AML-193 (cell line): ENCODE results near the gene AIFM3.

Source experiments
- DNase-seq, 2 experiments: peaks; one replicate each; lab custom pipeline; 2025; lab: John Stamatoyannopoulos, UW

Gene AIFM3

DNA sequence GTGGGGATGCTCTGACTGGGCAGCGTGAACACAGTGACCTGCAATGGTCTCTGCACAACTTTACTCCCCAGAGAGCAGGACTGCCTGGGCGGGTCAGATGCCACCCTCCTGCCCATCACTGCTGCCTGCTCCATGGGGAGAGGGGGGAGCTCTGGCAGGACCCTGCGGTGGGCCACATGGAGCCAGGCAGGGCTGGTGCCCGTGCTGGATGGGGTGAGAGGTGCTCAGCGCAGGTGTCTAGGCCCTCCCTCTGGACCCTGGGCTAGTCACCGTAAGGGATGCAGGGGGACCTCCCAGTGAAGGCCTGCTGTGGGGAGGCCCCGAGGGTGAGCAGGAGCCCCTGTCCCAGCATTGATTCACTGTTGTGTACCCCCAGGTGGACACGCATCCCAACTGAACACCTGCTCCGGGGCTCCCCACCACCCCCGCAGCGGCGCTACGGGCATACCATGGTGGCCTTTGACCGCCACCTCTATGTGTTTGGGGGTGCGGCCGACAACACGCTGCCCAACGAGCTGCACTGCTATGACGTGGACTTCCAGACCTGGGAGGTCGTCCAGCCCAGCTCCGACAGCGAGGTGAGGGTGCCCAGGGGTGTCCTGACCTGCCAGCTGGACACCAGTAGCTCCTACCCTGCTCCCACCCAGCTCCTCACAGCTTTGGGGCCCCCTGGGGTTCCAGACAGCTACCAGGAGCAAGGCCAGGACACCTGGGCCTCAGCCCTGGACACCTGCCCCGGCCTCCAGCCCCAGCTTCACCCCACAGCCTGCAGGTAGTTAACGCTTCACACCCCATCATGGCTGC lies 24.4 kb downstream of the AIFM3 start:
- DNase-seq: no peak

DNA sequence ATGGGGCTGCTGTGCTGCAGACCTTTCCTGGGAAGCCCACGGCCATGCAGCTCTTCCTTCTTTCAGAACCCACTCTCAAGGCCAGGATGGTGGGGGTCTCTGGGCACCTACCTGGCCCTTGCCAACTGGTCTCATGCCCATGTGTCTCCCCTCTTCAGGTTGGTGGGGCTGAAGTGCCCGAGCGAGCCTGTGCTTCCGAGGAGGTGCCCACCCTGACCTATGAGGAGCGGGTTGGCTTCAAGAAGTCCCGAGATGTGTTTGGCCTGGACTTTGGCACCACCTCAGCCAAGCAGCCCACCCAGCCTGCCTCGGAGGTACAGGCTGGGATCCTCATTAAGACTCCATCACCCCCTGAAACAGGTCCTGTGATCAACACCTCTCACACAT lies 25.0 kb downstream of the AIFM3 start:
- no peak for DNase-seq

DNA sequence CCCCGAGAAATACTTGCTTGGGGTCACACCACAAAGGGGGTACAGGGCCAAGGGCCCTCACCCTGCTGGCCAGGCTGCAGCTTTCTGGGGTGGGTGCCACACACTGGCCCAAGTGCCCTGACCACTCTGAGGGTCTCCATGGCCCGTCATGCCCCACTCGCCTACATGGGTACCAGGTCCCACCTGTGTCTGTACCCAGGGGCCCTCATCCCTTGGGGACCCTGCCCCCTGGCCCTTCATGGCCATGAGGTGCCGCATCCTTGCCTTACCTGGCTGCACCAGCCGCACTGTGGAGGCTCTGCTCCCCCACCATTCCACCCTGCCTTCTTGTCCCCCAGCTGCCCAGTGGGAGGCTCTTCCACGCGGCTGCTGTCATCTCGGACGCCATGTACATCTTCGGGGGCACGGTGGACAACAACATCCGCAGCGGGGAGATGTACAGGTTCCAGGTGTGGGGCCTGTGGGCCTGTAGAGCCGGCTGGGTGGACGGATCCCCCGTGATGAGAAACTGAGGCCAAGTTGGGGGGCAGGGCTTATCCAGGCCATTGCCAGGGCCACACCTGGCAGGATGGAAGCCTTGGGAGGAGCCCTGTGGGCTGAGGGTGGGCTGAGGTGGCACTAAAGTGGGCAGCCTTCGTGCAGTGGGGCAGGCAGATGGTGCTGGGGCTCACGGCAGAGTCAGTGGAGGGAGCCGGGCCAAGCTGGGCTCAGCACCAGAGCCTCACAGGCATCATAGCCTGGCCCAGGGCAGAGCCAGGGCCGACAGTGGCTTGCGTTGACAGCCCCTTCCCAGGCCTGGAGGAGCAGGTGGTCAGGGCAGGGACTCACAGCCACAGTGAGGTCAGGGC lies 25.6 kb downstream of the AIFM3 start:
- no peak for DNase-seq

DNA sequence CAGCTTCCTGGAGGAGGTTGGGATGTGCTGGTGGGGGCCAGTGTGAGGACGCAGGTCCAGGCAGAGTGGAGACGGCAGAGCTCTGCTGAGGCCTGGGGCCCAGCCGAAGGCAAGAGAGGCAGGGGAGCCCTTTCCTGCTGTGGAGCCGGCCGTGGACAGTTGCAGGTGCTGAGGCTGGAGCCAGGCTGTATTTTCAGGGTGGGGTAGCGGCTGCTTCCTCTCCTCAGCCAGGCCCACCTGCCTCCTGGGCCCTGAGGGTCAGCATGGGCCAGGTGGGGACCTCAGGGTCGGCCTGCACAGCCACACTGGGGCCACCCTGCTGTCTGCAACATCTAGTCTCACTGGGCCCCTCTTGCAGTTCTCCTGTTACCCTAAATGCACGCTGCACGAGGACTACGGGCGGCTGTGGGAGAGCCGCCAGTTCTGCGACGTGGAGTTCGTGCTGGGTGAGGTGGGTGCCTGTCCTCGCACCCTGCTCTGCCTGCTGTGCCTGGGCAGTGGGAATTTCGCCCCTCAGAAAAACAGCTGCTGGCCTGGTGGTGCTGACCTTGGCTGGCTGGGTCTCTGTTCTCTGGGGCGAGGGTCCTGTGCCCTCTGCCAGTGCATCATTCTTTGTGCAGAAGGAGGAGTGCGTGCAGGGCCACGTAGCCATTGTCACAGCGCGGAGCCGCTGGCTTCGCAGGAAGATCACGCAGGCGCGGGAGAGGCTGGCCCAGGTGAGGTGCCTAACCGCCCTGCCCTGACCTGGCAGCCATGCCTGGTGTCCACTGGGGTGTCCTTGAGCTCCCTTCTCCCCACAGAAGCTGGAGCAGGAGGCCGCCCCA lies 26.5 kb downstream of the AIFM3 start:
- DNase-seq: no peak

DNA sequence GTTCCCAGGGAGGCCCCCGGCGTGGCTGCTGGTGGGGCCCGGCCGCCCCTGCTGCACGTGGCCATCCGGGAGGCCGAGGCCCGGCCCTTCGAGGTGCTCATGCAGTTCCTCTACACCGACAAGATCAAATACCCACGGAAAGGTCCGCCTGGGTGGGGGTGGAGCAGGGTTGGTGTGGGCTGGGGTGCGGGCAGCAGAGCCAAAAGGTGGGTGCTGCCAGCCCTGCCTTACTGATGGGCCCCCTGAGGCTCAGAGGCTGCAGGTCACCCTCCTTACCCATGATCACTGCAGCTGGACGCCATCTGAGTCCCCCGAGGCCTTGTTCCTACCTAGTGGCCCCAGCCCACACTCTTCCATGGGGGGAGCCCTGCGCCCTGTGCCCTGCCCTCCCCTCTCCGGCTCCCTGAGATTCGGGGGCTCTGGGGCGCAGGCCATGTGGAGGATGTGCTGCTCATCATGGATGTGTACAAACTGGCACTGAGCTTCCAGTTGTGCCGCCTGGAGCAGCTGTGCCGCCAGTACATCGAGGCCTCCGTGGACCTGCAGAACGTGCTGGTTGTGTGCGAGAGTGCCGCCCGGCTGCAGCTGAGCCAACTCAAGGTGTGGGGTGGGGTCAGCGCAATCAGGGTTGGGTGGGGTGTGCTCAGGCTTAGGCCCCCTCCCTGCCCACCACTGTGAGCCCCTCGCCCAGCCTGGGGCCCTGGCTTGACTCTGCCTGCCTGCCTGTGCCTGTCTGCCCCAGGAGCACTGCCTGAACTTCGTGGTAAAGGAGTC lies 27.3 kb downstream of the AIFM3 start:
- no peak for DNase-seq

DNA sequence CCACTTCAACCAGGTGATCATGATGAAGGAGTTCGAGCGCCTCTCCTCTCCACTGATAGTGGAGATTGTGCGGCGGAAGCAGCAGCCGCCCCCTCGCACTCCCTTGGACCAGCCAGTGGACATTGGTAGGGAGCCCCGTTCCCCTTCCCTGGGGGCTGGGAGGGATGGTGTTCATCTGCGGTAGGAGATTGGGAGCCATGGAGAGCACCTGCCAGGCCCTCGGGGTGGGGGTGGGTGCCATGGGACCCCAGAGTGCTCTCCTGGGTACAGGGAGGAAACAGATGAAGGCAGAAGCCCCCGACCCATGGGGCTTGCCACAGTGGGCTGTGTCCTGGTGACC lies 27.8 kb downstream of the AIFM3 start:
- DNase-seq: no peak

DNA sequence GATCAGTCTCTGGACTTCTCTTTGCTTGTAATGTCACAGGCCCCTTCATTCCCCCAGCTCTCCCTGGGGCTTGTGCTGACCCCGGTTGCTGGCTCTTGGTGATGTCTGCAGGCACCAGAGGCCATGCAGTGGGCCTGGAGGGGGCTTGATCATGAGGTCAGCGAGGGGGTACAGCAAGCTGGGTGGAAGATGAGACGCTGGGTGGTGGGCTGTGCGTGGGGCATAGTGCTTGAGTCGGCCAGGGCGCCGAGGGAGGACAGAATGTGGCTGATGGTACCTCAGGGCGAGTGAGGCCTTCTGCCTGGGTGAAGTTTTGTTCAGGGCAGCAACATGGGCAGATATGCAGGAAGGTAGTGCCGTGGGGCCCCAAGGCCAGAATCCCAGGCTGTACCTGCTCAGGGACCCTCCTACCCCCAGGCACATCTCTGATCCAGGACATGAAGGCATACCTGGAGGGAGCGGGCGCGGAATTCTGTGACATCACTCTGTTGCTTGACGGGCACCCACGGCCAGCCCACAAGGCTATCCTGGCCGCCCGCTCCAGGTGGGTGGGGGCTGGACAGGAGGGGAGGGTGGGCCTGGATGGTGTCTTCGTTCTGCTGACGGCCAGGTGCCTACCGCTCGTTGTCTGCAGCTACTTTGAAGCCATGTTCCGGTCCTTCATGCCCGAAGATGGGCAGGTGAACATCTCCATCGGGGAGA lies 28.4 kb downstream of the AIFM3 start:
- no peak for DNase-seq

DNA sequence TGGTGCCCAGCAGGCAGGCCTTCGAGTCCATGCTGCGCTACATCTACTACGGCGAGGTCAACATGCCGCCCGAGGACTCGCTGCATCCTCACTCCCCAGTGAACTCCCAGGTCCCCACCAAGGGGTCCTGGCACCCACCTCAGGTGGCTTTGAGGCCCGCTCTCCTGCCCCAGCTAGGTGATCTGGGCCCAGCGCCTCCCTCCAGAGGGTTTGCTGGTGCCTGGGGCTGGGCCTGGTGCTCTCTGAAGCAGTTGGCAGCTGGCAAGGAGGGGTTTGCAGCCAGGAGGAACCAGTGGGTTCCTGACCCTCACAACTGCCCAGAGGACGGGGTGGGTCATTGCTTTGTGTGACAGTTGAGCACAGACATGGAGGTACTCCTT lies 29.0 kb downstream of the AIFM3 start:
- no peak for DNase-seq

DNA sequence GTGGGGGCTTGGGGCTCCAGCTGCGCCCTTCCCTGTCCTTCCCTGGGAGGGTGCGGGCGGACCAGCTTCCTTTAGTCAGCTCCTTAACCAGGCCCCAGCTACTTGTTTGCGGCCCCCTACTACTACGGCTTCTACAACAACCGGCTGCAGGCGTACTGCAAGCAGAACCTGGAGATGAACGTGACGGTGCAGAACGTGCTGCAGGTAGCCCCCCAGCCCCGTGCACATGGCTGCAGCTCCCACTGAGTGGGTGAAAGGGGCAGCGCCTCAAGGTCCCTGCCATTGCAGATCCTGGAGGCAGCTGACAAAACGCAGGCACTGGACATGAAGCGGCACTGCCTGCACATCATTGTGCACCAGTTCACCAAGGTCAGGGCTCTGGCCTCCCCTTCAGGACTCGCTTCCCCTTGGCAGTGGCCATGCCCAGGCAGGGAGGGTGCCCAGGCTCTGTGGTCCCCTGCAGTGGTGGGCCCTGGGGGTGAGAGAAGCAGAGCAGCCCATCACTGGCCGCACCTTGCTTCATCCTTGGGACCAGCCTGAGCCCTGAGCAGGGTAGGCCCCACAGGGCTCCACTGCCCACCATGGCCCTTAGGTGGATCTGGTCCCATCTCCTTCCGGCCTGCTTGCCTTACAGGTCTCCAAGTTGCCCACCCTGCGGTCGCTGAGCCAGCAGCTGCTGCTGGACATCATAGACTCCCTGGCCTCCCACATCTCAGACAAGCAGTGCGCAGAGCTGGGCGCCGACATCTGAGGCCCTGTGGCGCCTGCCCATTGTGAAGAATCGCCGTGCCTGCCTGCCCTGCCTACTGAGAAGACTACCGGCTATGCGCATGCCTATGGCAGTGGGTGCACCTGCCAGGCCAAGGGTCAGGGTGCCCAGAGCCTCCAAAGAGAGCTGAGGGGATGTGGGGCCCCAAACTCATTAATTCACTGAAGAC lies 29.8 kb downstream of the AIFM3 start:
- no peak for DNase-seq

DNA sequence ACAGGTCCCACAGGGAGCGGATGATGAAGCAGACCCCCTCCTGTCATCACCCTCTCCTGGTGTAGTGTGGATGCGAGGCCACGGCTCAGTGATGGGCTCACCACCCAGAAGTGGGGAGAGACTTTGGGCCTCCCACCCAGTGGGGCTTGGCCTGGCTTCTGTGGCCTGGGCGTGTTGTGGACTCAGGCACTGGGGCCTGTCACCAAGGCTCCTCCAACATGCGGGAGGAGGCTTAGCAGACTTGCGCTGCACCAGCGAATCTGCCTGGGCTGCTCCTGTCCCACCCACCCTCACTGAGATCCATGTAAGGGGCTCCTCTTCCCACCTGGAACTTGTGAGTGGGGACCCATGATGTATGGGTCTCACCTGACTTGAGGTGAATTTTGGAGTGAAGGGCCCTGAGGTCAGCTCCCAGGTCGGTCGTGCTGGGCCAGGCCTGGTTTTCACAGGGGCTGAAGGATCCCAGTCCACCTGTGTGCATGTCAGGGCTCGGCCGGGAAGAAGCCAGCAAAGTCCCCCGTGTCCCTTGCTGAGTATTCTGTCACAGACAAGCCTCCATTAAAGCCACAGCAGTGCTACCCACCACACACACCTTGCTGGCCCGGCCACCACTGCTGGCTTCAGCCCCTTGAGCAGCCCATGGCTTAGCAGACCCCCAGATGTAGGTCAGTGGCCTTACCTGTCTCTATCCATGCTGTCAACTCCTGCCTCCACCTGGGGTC lies 30.6 kb downstream of the AIFM3 start:
- no peak for DNase-seq

DNA sequence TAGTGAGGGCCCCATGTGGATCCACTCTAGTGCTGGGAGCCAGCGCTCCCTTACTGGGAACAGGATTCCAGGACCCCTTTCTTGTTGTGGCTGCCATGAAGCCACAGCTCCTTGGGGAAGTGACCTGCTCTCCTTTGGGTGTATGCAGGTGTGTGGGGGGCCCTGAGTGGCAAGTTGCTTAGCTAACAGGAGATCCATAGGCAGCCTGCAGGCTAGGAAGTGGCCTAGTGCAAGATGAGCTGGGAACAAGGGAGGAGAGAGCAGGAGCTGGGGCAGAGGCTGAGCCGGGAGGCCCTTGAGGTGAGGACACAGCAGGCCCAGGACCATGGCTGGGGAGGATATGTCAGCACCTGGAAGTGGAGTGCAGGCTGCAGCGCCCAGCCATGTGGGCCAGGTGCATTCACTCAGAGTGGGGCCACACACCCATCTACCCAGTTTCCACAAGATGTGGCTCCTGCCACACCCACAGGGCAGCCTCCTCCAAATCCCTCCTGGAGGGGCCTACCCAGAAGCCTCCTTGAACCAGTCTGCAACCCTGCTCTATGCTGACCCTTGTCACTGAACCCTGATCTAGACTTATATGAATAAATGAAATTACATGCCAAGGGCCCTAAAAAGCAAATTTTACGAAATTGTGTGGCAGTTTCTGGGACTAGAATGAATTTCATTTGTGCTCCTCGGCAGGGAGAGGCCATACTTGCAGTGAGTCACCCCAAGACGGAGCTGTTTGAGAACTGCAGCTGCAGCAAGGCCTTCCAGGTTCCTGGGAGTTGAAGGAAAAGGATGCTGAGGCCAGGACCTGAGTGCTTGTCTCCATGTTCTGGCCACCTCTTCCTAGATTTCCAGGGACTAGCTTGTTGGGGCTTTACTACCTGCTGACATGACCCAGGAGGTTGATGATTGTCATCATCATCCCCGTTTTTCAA lies 31.6 kb downstream of the AIFM3 start:
- no peak for DNase-seq

DNA sequence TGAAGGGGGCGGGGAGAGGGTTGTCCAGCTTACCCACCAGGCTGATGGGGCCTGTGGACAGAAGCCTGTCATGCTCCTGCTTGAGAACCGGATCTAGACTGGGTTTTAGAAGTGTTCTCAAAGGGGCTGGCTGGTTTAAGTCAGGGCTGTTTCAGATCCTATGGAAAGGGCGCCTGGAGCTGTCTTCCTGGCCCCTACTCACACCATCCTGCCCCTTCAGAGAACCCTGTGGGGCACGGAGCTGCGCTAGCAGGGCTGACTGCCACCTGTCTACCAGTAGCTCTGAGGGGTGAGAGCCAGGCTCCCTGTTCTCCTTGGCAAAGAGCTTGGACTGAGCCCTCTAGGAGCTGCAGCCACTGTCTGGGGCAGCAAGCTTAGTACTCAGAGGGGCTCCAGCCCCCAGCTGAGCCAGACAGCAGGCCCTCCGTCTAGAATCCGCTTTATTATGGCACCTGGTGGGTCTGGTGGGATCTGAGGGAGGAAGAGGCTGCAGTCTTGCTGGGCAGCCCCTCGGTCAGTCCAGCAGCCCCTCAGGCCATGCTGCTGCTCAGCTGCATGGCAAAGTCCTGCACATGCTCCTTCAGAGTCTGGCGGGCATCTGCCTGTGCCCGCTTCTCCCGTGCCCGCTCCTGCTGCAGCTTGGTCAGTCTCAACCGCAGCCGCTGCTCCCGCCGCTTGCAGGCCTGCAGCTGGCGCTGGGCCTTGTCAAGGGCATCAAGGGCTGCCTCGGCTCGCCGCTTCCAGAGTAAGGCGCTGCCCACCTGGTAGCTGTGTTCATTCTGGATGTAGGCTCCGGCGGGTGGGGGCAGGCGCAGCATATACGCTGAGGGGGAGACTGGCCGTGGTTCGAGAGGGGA lies 32.5 kb downstream of the AIFM3 start:
- DNase-seq: no peak

DNA sequence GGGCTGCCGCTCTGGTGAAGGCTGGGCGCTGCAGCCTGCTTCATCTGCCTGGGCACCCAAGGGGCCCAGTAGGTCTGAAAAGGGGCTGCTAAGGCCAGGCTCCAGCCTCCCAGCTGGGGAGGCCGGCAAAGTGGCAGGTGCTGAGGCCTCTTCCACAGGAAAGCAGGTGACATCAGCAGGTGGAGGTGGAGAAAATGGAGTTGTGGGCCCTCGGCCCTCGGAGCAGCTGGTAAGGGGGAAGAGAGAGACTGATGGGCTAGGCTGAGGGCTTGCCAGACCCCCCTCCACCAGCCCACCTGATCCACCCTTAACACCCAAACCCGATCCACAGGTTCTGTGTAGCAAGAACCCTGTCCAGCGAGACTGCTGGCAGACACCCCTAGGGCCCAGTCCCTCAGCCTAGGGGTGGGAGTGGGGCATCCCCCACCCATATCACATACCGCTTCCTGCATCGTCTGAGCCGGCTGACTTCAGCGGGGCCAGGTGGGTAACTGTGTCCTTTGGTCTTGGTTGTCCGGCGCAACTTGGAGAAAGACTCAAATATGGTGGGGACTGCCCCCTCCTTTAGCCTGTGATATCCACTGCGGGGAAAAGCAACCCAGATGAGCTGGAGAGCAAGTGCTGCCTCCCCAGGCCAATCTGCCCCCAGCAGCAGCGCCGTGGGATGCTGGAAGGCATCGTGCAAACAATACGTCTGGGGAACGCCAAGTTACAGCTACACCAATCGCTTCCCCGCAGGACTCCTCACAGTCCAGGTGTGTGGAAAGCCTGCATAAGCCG lies 33.3 kb downstream of the AIFM3 start:
- no peak for DNase-seq

DNA sequence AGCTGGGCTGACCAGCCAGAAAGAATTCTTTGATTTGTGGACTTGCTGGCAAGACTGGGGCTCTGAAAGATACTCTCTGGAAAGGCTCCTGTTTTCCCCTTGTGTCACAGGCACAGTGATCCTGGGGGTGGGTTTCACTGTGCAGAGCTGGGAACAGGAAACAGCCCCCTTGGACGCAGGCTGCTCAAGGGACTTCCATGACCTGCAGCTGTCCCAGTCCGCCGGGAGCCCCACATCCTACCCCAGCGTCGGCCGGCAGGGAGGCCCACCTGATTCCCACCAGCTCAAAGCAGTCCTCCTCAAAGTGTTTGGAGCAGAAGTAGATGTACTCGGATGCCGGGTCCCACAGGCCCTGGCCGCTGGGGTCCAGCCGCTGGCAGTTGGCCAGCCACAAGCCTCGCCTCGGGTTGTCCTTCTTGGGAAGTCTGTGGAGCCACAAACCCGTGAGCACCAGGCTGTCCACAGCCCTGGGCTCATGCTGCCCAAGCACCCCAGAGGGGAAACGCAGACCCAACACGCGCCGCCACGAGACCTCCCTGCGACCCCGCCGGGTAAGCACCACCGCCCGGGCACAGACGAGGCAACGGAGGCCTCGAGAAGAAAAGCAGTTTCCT lies 34.0 kb downstream of the AIFM3 start:
- DNase-seq: no peak

DNA sequence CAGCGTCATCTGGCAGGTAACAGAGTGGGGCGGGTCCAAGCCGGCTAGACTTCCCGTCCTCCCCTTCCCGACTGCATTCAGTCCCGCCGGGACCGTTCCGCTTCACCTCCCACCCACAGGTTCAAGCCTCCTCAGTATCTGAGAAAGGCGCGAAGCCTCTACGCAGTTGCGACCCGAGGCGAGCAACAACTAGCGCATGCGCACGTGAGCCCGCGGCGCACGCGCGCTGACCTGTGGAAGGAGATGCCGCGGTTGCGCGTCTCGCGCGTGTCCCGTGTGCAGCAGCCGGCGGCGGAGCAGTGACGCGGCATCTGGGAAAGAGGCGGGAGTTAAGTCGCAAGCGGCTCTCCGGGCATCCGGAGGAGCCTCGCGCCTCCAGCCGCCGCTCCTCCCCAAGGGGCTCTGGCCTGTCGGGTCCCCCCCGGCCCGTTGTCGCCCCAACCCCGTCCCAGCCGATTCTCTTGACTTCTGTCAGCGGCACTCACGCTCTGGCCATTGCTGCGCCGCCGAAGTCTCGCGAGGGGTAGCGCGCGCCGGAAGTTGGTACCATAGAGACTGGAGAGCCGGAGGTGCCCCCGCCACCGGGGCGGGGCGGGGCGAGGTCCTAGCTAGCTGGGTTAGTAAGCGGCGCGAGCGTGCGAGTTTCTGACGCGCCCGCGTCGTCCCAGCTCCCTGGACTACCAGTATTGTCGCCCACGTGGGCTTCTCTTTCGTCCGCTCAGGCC lies 34.7 kb downstream of the AIFM3 start, which contains the start of gene THAP7:
TSS of gene THAP7 (minus strand) at position 518 of the 725 bp plus-strand sequence. CDS start at position 311, 207 bp downstream.
- DNase-seq: peak; percentile 87
